ENCODE data around the gene KLK5. TPM values are rescaled to one million over a fixed set of nuclear protein-coding genes. Genes with fewer than 3 reads are reported as not detected.

KLK5 gene
- total RNA-seq, 1 experiment from 2014 or later = not detected

- no TSS peak for BruUV-seq (replicated peaks)
- no peaks in the 10 kb centered on the region; the same call in 1 of the 2 replicates for H3K4me1 ChIP-seq
- POLR2A ChIA-PET = no interaction called here
Measured at GRCh38 chr19:50931023-50931422, 21.8 kb downstream of the KLK5 start.

GRCh38 chr19:50928831-50929230 lies 24.0 kb downstream of the KLK5 start:
- Mint-ChIP-seq H3K27ac (ENCODE audit: unreplicated experiment) (no peak overlapping the region), H3K4me1 (ENCODE audit: low read depth, unreplicated experiment) (no peaks in the 10 kb centered on the region), H3K4me3 (ENCODE audit: unreplicated experiment) (no peak overlapping the region), H3K27me3 (ENCODE audit: insufficient read depth, unreplicated experiment) (peaks cover 16% of the 10 kb centered on the region), H3K9me3 (ENCODE audit: unreplicated experiment) (no peaks in the 10 kb centered on the region), H3K36me3 (ENCODE audit: insufficient read depth, unreplicated experiment) (no peaks in the 10 kb centered on the region)
- Histone ChIP-seq H3K9me3 (no peaks in the 10 kb centered on the region), H3K27me3 (replicated peaks; ENCODE audit: control insufficient read depth, insufficient read depth, low read length) (0 out of 2 replicates have a peak, but pooled peaks cover 2% of the 10 kb centered on the region), H3K4me3 (ENCODE audit: low read depth, low read length) (no peak overlapping the region), H3K4me1 (no peaks in the 10 kb centered on the region; the same call in 1 of the 2 replicates), H3K36me3 (ENCODE audit: control insufficient read depth, insufficient read depth, low read length) (no peaks in the 10 kb centered on the region)
- intact Hi-C loops (cut with micrococcal nuclease; ENCODE audit: unreplicated experiment) = loop anchor here (10.0 kb wide), 1 partner anchor 564 kb away; the partner anchor contains the start of gene NAPSA
- DNase-seq = no peak
- ChIA-PET CTCF (no interaction called here), POLR2A (no interaction called here)
- no TSS peak for BruUV-seq (replicated peaks)
- TF ChIP-seq CTCF (IDR thresholded peaks at IDR 0.05; ENCODE audit: insufficient read depth in 1 of 2, low read depth in 1 of 2, low read length in 1 of 2, severe bottlenecking in 1 of 2, unreplicated experiment in 1 of 2) = no peak

More at GRCh38 chr19:50931023-50931422, 21.8 kb downstream of the KLK5 start:
- intact Hi-C loops (cut with micrococcal nuclease; ENCODE audit: unreplicated experiment) = no loop called here
- no peak for TF ChIP-seq CTCF (IDR thresholded peaks at IDR 0.05; ENCODE audit: insufficient read depth in 1 of 2, low read depth in 1 of 2, low read length in 1 of 2, severe bottlenecking in 1 of 2, unreplicated experiment in 1 of 2)
- CTCF ChIA-PET = no interaction called here
- Histone ChIP-seq H3K4me3 (ENCODE audit: low read depth, low read length) (no peak overlapping the region), H3K36me3 (ENCODE audit: control insufficient read depth, insufficient read depth, low read length) (no peaks in the 10 kb centered on the region), H3K9me3 (no peaks in the 10 kb centered on the region), H3K27me3 (replicated peaks; ENCODE audit: control insufficient read depth, insufficient read depth, low read length) (0 out of 2 replicates have a peak, but pooled peaks cover 2% of the 10 kb centered on the region)
- Mint-ChIP-seq H3K27me3 (ENCODE audit: insufficient read depth, unreplicated experiment) (peaks cover 15% of the 10 kb centered on the region), H3K4me3 (ENCODE audit: unreplicated experiment) (no peak overlapping the region), H3K9me3 (ENCODE audit: unreplicated experiment) (no peaks in the 10 kb centered on the region), H3K27ac (ENCODE audit: unreplicated experiment) (no peak overlapping the region), H3K4me1 (ENCODE audit: low read depth, unreplicated experiment) (no peaks in the 10 kb centered on the region), H3K36me3 (ENCODE audit: insufficient read depth, unreplicated experiment) (no peaks in the 10 kb centered on the region)
- no peak for DNase-seq

GRCh38 chr19:50926144-50926543 lies 26.7 kb downstream of the KLK5 start:
- POLR2A ChIA-PET = no interaction called here

More at GRCh38 chr19:50926144-50926543, 26.7 kb downstream of the KLK5 start:
- Mint-ChIP-seq H3K27ac (ENCODE audit: unreplicated experiment) (no peak overlapping the region), H3K27me3 (ENCODE audit: insufficient read depth, unreplicated experiment) (peaks cover 11% of the 10 kb centered on the region), H3K4me3 (ENCODE audit: unreplicated experiment) (no peak overlapping the region), H3K36me3 (ENCODE audit: insufficient read depth, unreplicated experiment) (no peaks in the 10 kb centered on the region), H3K4me1 (ENCODE audit: low read depth, unreplicated experiment) (no peaks in the 10 kb centered on the region), H3K9me3 (ENCODE audit: unreplicated experiment) (no peaks in the 10 kb centered on the region)
- intact Hi-C loops (cut with micrococcal nuclease; ENCODE audit: unreplicated experiment) = loop anchor here (10.0 kb wide), 1 partner anchor 561 kb away; the partner anchor contains the start of gene NAPSA
- Histone ChIP-seq H3K9me3 (no peaks in the 10 kb centered on the region), H3K36me3 (ENCODE audit: control insufficient read depth, insufficient read depth, low read length) (no peaks in the 10 kb centered on the region), H3K4me3 (ENCODE audit: low read depth, low read length) (no peak overlapping the region), H3K27me3 (replicated peaks; ENCODE audit: control insufficient read depth, insufficient read depth, low read length) (0 out of 2 replicates have a peak, but pooled peaks cover 2% of the 10 kb centered on the region), H3K4me1 (no peaks in the 10 kb centered on the region; the same call in 1 of the 2 replicates)
- no peak for TF ChIP-seq CTCF (IDR thresholded peaks at IDR 0.05; ENCODE audit: insufficient read depth in 1 of 2, low read depth in 1 of 2, low read length in 1 of 2, severe bottlenecking in 1 of 2, unreplicated experiment in 1 of 2)
- CTCF ChIA-PET = no interaction called here
- no TSS peak for BruUV-seq (replicated peaks)
- no peak for DNase-seq
